HepG2 (cell line): ENCODE data around the gene INF2. TPM values are rescaled to one million over a fixed set of nuclear protein-coding genes. Genes with fewer than 3 reads are reported as not detected.

ENCODE experiments used
- BRD4 ChIP-seq: sonication (generic); formaldehyde crosslinking; IDR thresholded peaks from 2 replicates; pipeline ENCODE4 v1.4.0; 2020; ENCODE audit warnings: missing genetic modification reagents
- EZH2 ChIP-seq: conservative IDR thresholded peaks from 2 replicates; pipeline ENCODE4 v1.6.1; 2012; ENCODE audit warnings: mild to moderate bottlenecking, low read depth, low read length, moderate library complexity
- FOXK1 ChIP-seq: sonication (generic); formaldehyde crosslinking; IDR thresholded peaks from 2 replicates; pipeline ENCODE4 v1.4.0; 2020; ENCODE audit warnings: low read depth, missing genetic modification reagents, borderline replicate concordance
- GABPB1 ChIP-seq: IDR thresholded peaks from 2 replicates; pipeline ENCODE4 v1.6.1; 2016; ENCODE audit warnings: mild to moderate bottlenecking, missing genetic modification reagents, moderate library complexity, missing compliant biosample characterization
- HIVEP1 ChIP-seq: sonication (generic); formaldehyde crosslinking; IDR thresholded peaks from 2 replicates; pipeline ENCODE4 v1.4.0; 2020; ENCODE audit warnings: mild to moderate bottlenecking, missing genetic modification reagents
- HNRNPK ChIP-seq: fragments of 200-400 bp; formaldehyde crosslinking; IDR thresholded peaks from 2 replicates; pipeline ENCODE4 v1.6.1; 2018; ENCODE audit warnings: low read length, low read depth, moderate library complexity, mild to moderate bottlenecking; ENCODE audit not compliant: poor library complexity, severe bottlenecking
- IRF9 ChIP-seq: sonication (generic); formaldehyde crosslinking; IDR thresholded peaks from 2 replicates; pipeline ENCODE4 v1.8.0; 2022; ENCODE audit warnings: missing genetic modification reagents, mild to moderate bottlenecking, borderline replicate concordance
- KMT2B ChIP-seq: IDR thresholded peaks from 2 replicates; pipeline ENCODE4 v1.6.1; 2016; ENCODE audit warnings: missing genetic modification reagents, missing compliant biosample characterization
- MBNL3 ChIP-seq: fragments of 250-450 bp; sonication (Bioruptor Pico); conservative IDR thresholded peaks from 2 replicates; pipeline ENCODE4 v1.8.0; 2022; ENCODE audit warnings: mild to moderate bottlenecking, inconsistent platforms
- MTA1 ChIP-seq: sonication (generic); formaldehyde crosslinking; IDR thresholded peaks from 2 replicates; pipeline ENCODE4 v1.4.0; 2020; ENCODE audit warnings: missing genetic modification reagents, mild to moderate bottlenecking, borderline replicate concordance
- NR3C1 ChIP-seq: sonication (generic); formaldehyde crosslinking; IDR thresholded peaks from 2 replicates; pipeline ENCODE4 v1.4.0; 2020; ENCODE audit warnings: missing genetic modification reagents
- SAP130 ChIP-seq: IDR thresholded peaks from 2 replicates; pipeline ENCODE4 v1.6.1; 2016; ENCODE audit warnings: low read depth
- SMYD3 ChIP-seq: sonication (generic); formaldehyde crosslinking; IDR thresholded peaks from 2 replicates; pipeline ENCODE4 v1.8.1; 2023; ENCODE audit warnings: mild to moderate bottlenecking, missing genetic modification reagents
- SP140L ChIP-seq: sonication (generic); formaldehyde crosslinking; IDR thresholded peaks from 2 replicates; pipeline ENCODE4 v1.4.0; 2020; ENCODE audit warnings: missing genetic modification reagents, borderline replicate concordance
- SRF ChIP-seq: IDR thresholded peaks from 2 replicates; pipeline ENCODE4 v1.6.1; 2011; ENCODE audit warnings: mild to moderate bottlenecking, low read depth, low read length, moderate library complexity
- ZBTB42 ChIP-seq: sonication (generic); formaldehyde crosslinking; IDR thresholded peaks from 2 replicates; pipeline ENCODE4 v1.5.0; 2020; ENCODE audit warnings: mild to moderate bottlenecking, missing genetic modification reagents
- ZBTB7B ChIP-seq: sonication (generic); formaldehyde crosslinking; IDR thresholded peaks from 2 replicates; pipeline ENCODE4 v1.4.0; 2020; ENCODE audit warnings: missing genetic modification reagents
- ZMAT3 ChIP-seq: sonication (generic); formaldehyde crosslinking; conservative IDR thresholded peaks from 2 replicates; pipeline ENCODE4 v1.7.0; 2021; ENCODE audit warnings: missing genetic modification reagents
- ZMYM3 ChIP-seq: sonication (generic); formaldehyde crosslinking; IDR thresholded peaks from 2 replicates; pipeline ENCODE4 v1.5.1; 2020; ENCODE audit warnings: mild to moderate bottlenecking, missing genetic modification reagents
- ZNF263 ChIP-seq: sonication (generic); formaldehyde crosslinking; IDR thresholded peaks from 2 replicates; pipeline ENCODE4 v1.4.0; 2020; ENCODE audit warnings: missing genetic modification reagents
- ZNF556 ChIP-seq: sonication (generic); formaldehyde crosslinking; IDR thresholded peaks from 2 replicates; pipeline ENCODE4 v1.4.0; 2020; ENCODE audit warnings: mild to moderate bottlenecking, missing genetic modification reagents, borderline replicate concordance
- ZNF577 ChIP-seq: sonication (generic); formaldehyde crosslinking; IDR thresholded peaks from 2 replicates; pipeline ENCODE4 v1.4.0; 2020; ENCODE audit warnings: mild to moderate bottlenecking, low read depth, missing genetic modification reagents, borderline replicate concordance
- ZNF703 ChIP-seq: sonication (generic); formaldehyde crosslinking; IDR thresholded peaks from 2 replicates; pipeline ENCODE4 v1.5.1; 2020; ENCODE audit warnings: missing genetic modification reagents, mild to moderate bottlenecking, moderate library complexity, borderline replicate concordance
- polyA plus RNA-seq, 8 experiments: library from polyadenylated mRNA; depleted of rRNA in 3 of 8; stranded (reverse) in 7 of 8; unstranded in 1 of 8; fragments of >200 nt; fragmentation: Illumina TruSeq in 4 of 8; extraction: Trizol in 4 of 8; gene quantifications; 2 replicates each; pipeline versions ENCODE4 v1.2.1 to v1.2.3, GENCODE V29; 2011 to 2016; ENCODE audit warnings: low read depth in 4 of 8, missing spikeins in 1 of 8, mixed read lengths in 1 of 8; ENCODE audit not compliant: insufficient read depth in 1 of 8
- total RNA-seq, 5 experiments: library from RNA; depleted of rRNA; stranded (reverse); fragments of >200 nt; fragmentation: Illumina TruSeq; extraction: Trizol; gene quantifications; 2 replicates each; pipeline ENCODE4 v1.2.3, GENCODE V29; 2016; ENCODE audit warnings: low read depth in 1 of 5
- TF ChIP-seq, protein P1 (sequence below): sonication (generic); formaldehyde crosslinking; IDR thresholded peaks from 2 replicates; pipeline ENCODE4 v1.9.0; 2021; ENCODE audit warnings: mild to moderate bottlenecking, missing genetic modification reagents

INF2 gene
- total and polyA plus RNA-seq, 2 of the 13 experiments (the other 11 are each of a cell fraction or from before 2014, with no cell fraction given) = 16.4 to 26.4 TPM

DNA sequence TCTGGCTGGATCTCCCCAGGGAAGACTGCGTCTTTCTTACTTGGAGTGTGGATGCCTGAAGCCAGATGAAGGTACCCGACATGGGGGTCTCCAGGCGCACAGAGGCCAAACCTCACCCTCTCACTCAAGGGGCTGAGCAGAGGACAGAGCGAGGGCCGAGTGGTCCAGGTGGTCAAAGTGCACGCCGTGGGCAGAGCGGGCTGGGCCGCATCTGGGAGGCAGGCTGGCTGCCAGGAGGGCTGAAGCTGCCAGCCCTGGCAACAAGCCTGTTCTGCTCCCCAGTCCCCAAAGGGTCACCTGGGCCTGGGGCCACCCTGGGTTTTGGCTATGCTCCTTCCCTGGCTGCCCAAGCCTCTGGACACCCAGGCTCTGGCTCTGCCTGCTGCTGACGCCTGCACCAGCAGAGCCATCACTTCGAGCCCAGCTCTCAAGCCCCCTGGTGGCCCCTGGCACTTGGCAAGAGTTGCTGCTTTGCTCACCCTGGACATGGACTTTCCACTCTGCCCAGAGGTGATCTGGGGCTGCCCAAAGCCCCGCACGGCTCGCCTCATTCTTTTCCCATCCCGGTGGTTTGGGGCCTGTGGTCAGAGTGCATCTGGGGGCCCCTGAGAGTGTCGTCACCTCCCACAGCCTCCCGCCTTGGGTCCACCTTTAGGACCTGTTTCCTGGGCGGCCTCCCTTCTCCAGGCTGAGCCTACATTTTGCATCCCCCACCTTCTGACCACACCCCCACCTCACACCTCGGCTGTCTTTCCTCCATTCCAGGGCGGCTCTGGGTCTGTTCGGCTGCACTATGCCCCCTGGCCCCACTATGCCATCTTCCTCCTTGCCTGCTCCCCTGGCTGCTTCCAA, 37.4 kb downstream of the INF2 start (continued):
- TF ChIP-seq ZNF703 (CRISPR knock-in tag) (no peak), ZNF556 (CRISPR knock-in tag) (no peak), GABPB1 (CRISPR knock-in tag) (peak; percentile 35; the same call in 1 of the 2 replicates), EZH2 (no peak), IRF9 (CRISPR knock-in tag) (no peak), ZMYM3 (CRISPR knock-in tag) (peak; percentile 25; the same call in 1 of the 2 replicates), ZNF263 (no peak), HNRNPK (no peak), MTA1 (peak; percentile 74; the same call in 1 of the 2 replicates), ZBTB42 (CRISPR knock-in tag) (0 out of 2 replicates have a peak, but pooled peaks have one; percentile 65), KMT2B (no peak), NR3C1 (CRISPR knock-in tag) (no peak), ZMAT3 (CRISPR knock-in tag) (peak; percentile 64; the same call in 1 of the 2 replicates), BRD4 (CRISPR knock-in tag) (0 out of 2 replicates have a peak, but pooled peaks have one; percentile 46), ZBTB7B (CRISPR knock-in tag) (peak; percentile 83), SRF (no peak), SAP130 (peak; percentile 50; the same call in 1 of the 2 replicates), SP140L (no peak), ZNF577 (CRISPR knock-in tag) (no peak), MBNL3 (CRISPR knock-in tag) (no peak), FOXK1 (CRISPR knock-in tag) (peak; percentile 14; the same call in 1 of the 2 replicates), SMYD3 (no peak), HIVEP1 (CRISPR knock-in tag) (no peak; the same call in 1 of the 2 replicates)
- TF ChIP-seq, protein P1, sequence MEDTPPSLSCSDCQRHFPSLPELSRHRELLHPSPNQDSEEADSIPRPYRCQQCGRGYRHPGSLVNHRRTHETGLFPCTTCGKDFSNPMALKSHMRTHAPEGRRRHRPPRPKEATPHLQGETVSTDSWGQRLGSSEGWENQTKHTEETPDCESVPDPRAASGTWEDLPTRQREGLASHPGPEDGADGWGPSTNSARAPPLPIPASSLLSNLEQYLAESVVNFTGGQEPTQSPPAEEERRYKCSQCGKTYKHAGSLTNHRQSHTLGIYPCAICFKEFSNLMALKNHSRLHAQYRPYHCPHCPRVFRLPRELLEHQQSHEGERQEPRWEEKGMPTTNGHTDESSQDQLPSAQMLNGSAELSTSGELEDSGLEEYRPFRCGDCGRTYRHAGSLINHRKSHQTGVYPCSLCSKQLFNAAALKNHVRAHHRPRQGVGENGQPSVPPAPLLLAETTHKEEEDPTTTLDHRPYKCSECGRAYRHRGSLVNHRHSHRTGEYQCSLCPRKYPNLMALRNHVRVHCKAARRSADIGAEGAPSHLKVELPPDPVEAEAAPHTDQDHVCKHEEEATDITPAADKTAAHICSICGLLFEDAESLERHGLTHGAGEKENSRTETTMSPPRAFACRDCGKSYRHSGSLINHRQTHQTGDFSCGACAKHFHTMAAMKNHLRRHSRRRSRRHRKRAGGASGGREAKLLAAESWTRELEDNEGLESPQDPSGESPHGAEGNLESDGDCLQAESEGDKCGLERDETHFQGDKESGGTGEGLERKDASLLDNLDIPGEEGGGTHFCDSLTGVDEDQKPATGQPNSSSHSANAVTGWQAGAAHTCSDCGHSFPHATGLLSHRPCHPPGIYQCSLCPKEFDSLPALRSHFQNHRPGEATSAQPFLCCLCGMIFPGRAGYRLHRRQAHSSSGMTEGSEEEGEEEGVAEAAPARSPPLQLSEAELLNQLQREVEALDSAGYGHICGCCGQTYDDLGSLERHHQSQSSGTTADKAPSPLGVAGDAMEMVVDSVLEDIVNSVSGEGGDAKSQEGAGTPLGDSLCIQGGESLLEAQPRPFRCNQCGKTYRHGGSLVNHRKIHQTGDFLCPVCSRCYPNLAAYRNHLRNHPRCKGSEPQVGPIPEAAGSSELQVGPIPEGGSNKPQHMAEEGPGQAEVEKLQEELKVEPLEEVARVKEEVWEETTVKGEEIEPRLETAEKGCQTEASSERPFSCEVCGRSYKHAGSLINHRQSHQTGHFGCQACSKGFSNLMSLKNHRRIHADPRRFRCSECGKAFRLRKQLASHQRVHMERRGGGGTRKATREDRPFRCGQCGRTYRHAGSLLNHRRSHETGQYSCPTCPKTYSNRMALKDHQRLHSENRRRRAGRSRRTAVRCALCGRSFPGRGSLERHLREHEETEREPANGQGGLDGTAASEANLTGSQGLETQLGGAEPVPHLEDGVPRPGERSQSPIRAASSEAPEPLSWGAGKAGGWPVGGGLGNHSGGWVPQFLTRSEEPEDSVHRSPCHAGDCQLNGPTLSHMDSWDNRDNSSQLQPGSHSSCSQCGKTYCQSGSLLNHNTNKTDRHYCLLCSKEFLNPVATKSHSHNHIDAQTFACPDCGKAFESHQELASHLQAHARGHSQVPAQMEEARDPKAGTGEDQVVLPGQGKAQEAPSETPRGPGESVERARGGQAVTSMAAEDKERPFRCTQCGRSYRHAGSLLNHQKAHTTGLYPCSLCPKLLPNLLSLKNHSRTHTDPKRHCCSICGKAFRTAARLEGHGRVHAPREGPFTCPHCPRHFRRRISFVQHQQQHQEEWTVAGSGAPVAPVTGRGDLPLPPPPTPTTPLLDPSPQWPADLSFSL (CRISPR knock-in tag) = no peak
